CD4-positive, alpha-beta T cell (primary cell): ENCODE measurements around the gene TSPAN9. TPM values are rescaled to one million over a fixed set of nuclear protein-coding genes. Genes with fewer than 3 reads are reported as not detected.

Experiments used
- ATAC-seq: fragments of 200-7000 bp; cut with Tn5 transposase; one replicate; pipeline ENCODE4 v1.10.0; 2022; ENCODE audit warnings: mild to moderate bottlenecking; ENCODE audit not compliant: poor library complexity
- CTCF ChIA-PET: fragments of 350-600 bp; sonication (Branson Sonifier 250); formaldehyde crosslinking; loops from one replicate; lab custom pipeline; 2021; ENCODE audit warnings: antibody characterized with exemption, inconsistent platforms; lab: Charles Lee
- POLR2A ChIA-PET: fragments of 350-600 bp; sonication (Branson Sonifier 250); formaldehyde crosslinking; loops from one replicate; lab custom pipeline; 2021; ENCODE audit warnings: antibody characterized with exemption, inconsistent platforms; lab: Charles Lee
- DNase-seq, 14 experiments: peaks; one replicate each; pipeline ENCODE4 v3.0.0-alpha.2; 2013 to 2020; ENCODE audit warnings: mixed read lengths in 2 of 14
- H3K27ac ChIP-seq, 2 donors: one replicate each; pipeline versions ENCODE4 v1.5.1 to v1.7.0; 2013; ENCODE audit warnings: low read length in 2 of 2, low read depth in 1 of 2, mild to moderate bottlenecking in 1 of 2
- H3K27me3 ChIP-seq, 2 experiments: 1 replicate in 1 of 2; 2 replicates in 1 of 2; pipeline versions ENCODE4 v1.6.1 to v1.7.0; 2013; ENCODE audit warnings: low read length in 2 of 2, control low read depth in 1 of 2, mild to moderate bottlenecking in 1 of 2, moderate library complexity in 1 of 2; ENCODE audit not compliant: insufficient read depth in 2 of 2, control insufficient read depth in 1 of 2
- H3K36me3 ChIP-seq: one replicate; pipeline ENCODE4 v1.6.1; 2013; ENCODE audit warnings: low read length, control low read depth; ENCODE audit not compliant: insufficient read depth
- H3K4me1 ChIP-seq: one replicate; pipeline ENCODE4 v1.6.1; 2013; ENCODE audit warnings: low read length, control low read depth; ENCODE audit not compliant: insufficient read depth
- H3K4me3 ChIP-seq: one replicate; pipeline ENCODE4 v1.5.1; 2013; ENCODE audit warnings: mild to moderate bottlenecking, low read length, moderate library complexity
- H3K9me3 ChIP-seq, 2 experiments: 1 replicate in 1 of 2; 2 replicates in 1 of 2; pipeline versions ENCODE4 v1.6.1 to v1.7.0; 2013; ENCODE audit warnings: low read length in 2 of 2, mild to moderate bottlenecking in 2 of 2, control low read depth in 1 of 2, moderate library complexity in 1 of 2; ENCODE audit not compliant: control insufficient read depth in 1 of 2, insufficient read depth in 1 of 2
- H3K27ac Mint-ChIP-seq: one replicate; pipeline ENCODE4 v1.8.0; 2020; ENCODE audit warnings: mixed read lengths
- H3K27me3 Mint-ChIP-seq: one replicate; pipeline ENCODE4 v1.8.0; 2021; ENCODE audit warnings: mixed read lengths
- H3K36me3 Mint-ChIP-seq: one replicate; pipeline ENCODE4 v1.8.0; 2021; ENCODE audit warnings: low read depth, mixed read lengths
- H3K4me1 Mint-ChIP-seq: one replicate; pipeline ENCODE4 v1.8.0; 2021; ENCODE audit warnings: low read depth, mixed read lengths
- H3K4me3 Mint-ChIP-seq: one replicate; pipeline ENCODE4 v1.8.0; 2020; ENCODE audit warnings: mild to moderate bottlenecking, mixed read lengths
- H3K9me3 Mint-ChIP-seq: one replicate; pipeline ENCODE4 v1.8.0; 2020; ENCODE audit warnings: mixed read lengths
- intact Hi-C, 2 experiments: fragments of 100-400 bp; cut with DNase I in 1 of 2; cut with micrococcal nuclease in 1 of 2; formaldehyde crosslinking; loops; one replicate each; pipeline versions ENCODE4 v1.15.1 to v1.9.0; 2023 to 2025; cut with DNase I, micrococcal nuclease
- total RNA-seq, 174 experiments: library from RNA in 2 of 174; stranded (reverse) in 2 of 174; gene quantifications; one replicate each; pipeline ENCODE4 v1.2.3 and lab custom pipeline; 2021 to 2026
- TF ChIP-seq, protein P1 (sequence below): fragments of 200-600 bp; IDR thresholded peaks from one replicate; pipeline ENCODE4 v1.8.0; 2022; ENCODE audit warnings: antibody characterized with exemption, mild to moderate bottlenecking

Gene TSPAN9
- total RNA-seq, 2 experiments from 2014 or later = 0.82 to 1.3 TPM

DNA sequence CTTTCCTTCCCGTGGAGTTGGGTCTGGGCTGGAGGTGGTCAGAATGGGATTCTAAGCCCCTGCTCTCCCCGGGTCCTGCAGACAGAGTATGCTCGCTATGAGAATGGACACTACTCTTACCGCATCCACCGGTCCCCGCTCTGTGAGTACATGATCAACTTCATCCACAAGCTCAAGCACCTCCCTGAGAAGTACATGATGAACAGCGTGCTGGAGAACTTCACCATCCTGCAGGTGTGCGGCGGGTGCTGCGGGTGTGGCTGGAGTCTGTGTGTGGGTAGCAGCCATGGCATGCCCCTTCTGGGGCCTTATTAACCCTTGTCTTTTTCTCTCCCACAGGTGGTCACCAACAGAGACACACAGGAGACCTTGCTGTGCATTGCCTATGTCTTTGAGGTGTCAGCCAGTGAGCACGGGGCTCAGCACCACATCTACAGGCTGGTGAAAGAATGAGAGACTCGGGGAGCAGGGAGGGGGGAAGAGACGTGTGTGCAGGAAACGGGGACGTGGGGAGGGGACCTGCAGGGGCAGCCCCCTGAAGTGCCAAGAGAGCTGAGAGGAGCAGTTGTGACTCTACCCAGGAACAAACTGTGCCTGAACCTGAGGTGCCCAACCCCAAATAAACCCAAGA is 37.0 kb upstream of the TSPAN9 start:
- CTCF ChIA-PET = no interaction called here
- no peaks in the 10 kb centered on the region for H3K36me3 Mint-ChIP-seq
- H3K4me3 Mint-ChIP-seq = no peak overlapping the region
- Histone ChIP-seq H3K27me3 (peaks cover 10 to 17% of the 10 kb centered on the region in 2 experiments), H3K9me3 (no peaks in the 10 kb centered on the region), H3K4me3 (no peak overlapping the region), H3K4me1 (no peaks in the 10 kb centered on the region), H3K36me3 (no peaks in the 10 kb centered on the region), H3K27ac (no peak overlapping the region)
- no peaks in the 10 kb centered on the region for H3K9me3 Mint-ChIP-seq
- peaks cover 33% of the 10 kb centered on the region for H3K27me3 Mint-ChIP-seq
- ATAC-seq (no peak), DNase-seq (no peak)
- intact Hi-C loops = loop anchor here (2.0 to 5.0 kb wide), 3 partner anchors 187 to 357 kb away; no protein-coding TSS in a partner anchor
- no peak overlapping the region for H3K27ac Mint-ChIP-seq
- TF ChIP-seq, protein P1, sequence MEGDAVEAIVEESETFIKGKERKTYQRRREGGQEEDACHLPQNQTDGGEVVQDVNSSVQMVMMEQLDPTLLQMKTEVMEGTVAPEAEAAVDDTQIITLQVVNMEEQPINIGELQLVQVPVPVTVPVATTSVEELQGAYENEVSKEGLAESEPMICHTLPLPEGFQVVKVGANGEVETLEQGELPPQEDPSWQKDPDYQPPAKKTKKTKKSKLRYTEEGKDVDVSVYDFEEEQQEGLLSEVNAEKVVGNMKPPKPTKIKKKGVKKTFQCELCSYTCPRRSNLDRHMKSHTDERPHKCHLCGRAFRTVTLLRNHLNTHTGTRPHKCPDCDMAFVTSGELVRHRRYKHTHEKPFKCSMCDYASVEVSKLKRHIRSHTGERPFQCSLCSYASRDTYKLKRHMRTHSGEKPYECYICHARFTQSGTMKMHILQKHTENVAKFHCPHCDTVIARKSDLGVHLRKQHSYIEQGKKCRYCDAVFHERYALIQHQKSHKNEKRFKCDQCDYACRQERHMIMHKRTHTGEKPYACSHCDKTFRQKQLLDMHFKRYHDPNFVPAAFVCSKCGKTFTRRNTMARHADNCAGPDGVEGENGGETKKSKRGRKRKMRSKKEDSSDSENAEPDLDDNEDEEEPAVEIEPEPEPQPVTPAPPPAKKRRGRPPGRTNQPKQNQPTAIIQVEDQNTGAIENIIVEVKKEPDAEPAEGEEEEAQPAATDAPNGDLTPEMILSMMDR = no peak
- POLR2A ChIA-PET = no interaction called here
- H3K4me1 Mint-ChIP-seq = no peaks in the 10 kb centered on the region

DNA sequence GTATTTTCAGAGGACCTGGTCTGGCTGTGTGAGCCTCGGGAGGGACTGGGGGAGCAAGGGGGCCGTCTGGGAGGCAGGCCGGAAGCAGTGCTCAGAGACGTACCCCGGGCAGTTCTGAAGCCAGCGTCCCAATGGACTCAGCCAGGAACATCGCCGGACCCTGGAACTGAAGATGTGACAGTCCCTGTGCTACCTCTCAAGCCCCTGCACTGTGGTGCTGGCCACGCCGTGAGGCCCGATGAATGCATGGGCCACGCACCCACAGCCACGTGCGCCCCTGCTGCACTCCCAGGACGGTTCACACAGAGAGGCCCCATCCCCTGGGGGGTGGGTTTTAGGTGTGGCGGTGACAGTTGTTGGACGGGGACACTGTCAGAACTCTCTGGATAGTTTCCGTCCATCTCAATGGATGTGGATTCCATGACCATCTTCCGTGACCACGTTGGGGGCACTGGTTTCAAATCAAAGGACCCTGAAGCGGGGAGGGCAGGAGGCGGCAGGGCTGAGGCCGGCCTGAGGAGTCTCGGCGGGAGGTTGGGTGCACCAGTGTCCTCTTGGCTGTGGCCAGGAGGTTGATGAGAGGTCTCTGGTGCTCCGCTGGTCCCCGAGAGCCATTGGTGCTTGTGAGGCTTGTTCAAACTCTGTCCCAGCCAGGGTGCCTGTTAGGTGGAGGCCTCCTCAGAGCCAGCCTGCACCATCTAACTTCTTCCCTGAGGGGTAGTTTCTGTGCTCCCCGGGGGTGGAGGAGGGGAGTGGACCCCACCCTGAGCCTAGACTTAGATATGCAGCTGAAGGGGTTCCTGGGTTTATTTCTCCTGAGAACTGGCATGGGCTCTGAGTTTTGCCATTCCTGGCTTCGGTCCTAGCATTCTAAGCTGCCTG is 36.3 kb upstream of the TSPAN9 start:
- Mint-ChIP-seq H3K4me3 (no peak overlapping the region), H3K9me3 (no peaks in the 10 kb centered on the region), H3K27me3 (peaks cover 36% of the 10 kb centered on the region), H3K36me3 (no peaks in the 10 kb centered on the region), H3K4me1 (no peaks in the 10 kb centered on the region), H3K27ac (no peak overlapping the region)
- CTCF ChIA-PET = no interaction called here
- TF ChIP-seq, protein P1 = no peak
- H3K27ac ChIP-seq = no peak overlapping the region
- intact Hi-C loops = loop anchor here (2.0 to 5.0 kb wide), 3 partner anchors 188 to 358 kb away; no protein-coding TSS in a partner anchor
- H3K4me1 ChIP-seq = no peaks in the 10 kb centered on the region
- H3K4me3 ChIP-seq = no peak overlapping the region
- H3K27me3 ChIP-seq = peaks cover 10 to 17% of the 10 kb centered on the region in 2 experiments
- POLR2A ChIA-PET = no interaction called here
- no peaks in the 10 kb centered on the region for H3K36me3 ChIP-seq
- ATAC-seq (no peak), DNase-seq (no peak)
- H3K9me3 ChIP-seq = no peaks in the 10 kb centered on the region

DNA sequence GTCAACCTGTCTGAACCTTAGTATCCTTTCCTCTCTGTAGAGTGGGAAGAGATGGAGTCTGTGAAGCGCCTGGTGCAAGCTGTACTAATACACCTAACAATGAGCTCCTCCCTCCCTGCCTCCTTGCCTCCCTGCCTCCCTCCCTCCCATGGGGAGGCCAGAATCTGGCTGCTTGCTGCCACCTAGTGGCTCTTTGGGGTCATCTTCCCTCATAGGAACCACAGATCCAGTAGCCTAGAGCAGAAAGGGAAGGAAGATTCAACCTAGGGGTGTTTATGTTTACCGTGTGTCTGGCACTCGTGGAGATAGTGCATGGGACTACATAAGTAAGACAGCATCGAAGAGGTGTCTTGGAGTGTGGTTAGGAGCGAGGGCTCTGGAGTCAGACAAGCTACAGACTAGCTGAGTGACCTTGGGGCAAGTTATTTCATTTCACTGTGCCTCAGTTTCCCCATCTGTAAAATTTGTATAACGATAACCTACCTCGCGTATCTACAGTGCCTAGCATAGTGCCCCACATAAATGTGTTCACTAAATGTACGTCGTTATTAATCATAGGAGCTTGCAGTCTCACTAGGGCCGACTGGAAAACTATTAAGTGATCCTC is 35.5 kb upstream of the TSPAN9 start:
- peaks cover 36% of the 10 kb centered on the region for H3K27me3 Mint-ChIP-seq
- no peaks in the 10 kb centered on the region for H3K4me1 Mint-ChIP-seq
- H3K27me3 ChIP-seq = peaks cover 10 to 17% of the 10 kb centered on the region in 2 experiments
- no peak overlapping the region for H3K4me3 ChIP-seq
- intact Hi-C loops = loop anchor here (2.0 to 5.0 kb wide), 3 partner anchors 189 to 359 kb away; no protein-coding TSS in a partner anchor
- H3K36me3 ChIP-seq = no peaks in the 10 kb centered on the region
- H3K36me3 Mint-ChIP-seq = no peaks in the 10 kb centered on the region
- no peaks in the 10 kb centered on the region for H3K9me3 ChIP-seq
- ATAC-seq (peak; percentile 67), DNase-seq (peak in 13 of 14 experiments; percentile 14 to 72 (median 25))
- CTCF ChIA-PET = no interaction called here
- H3K4me1 ChIP-seq = no peaks in the 10 kb centered on the region
- H3K9me3 Mint-ChIP-seq = no peaks in the 10 kb centered on the region
- POLR2A ChIA-PET = no interaction called here
- H3K27ac ChIP-seq = no peak overlapping the region
- H3K27ac Mint-ChIP-seq = no peak overlapping the region
- TF ChIP-seq, protein P1 = peak; percentile 55
- H3K4me3 Mint-ChIP-seq = no peak overlapping the region
